Measurements from ENCODE around the gene CREB3. TPM values are rescaled to one million over a fixed set of nuclear protein-coding genes. Genes with fewer than 3 reads are reported as not detected.
A peak's percentile ranks its signal among the peaks of the same experiment; 100 is the strongest.

CREB3 gene
- total RNA-seq, 3 donors from 2014 or later = 46.4 to 49.9 (median 47.2) TPM

DNA sequence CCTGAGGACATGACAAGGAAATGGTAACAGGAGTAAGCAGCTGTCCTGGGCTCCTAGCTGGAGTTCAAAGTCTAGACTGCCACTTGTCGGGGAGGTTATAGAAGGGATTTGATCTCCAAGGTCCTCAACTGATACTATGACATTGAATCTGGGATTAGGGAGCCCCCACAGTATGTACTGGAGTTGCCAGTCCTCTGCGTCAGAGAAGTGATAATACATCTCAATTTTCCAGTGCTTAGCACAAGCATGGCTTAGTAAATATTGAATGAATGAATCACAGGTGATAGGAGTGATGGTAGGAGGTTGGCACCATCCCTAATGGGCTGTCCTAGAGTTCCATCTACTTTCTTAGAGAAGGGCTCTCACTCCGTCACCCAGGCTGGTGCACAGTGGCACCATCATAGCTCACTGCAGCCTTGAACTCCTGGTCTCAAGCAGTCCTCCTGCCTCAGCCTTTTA lies 36.5 kb upstream of the CREB3 start:
- TF ChIP-seq POLR2A (IDR thresholded peaks at IDR 0.05) = no peak
- TF ChIP-seq, protein P1, sequence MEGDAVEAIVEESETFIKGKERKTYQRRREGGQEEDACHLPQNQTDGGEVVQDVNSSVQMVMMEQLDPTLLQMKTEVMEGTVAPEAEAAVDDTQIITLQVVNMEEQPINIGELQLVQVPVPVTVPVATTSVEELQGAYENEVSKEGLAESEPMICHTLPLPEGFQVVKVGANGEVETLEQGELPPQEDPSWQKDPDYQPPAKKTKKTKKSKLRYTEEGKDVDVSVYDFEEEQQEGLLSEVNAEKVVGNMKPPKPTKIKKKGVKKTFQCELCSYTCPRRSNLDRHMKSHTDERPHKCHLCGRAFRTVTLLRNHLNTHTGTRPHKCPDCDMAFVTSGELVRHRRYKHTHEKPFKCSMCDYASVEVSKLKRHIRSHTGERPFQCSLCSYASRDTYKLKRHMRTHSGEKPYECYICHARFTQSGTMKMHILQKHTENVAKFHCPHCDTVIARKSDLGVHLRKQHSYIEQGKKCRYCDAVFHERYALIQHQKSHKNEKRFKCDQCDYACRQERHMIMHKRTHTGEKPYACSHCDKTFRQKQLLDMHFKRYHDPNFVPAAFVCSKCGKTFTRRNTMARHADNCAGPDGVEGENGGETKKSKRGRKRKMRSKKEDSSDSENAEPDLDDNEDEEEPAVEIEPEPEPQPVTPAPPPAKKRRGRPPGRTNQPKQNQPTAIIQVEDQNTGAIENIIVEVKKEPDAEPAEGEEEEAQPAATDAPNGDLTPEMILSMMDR (IDR thresholded peaks at IDR 0.05) = no peak
- no peak for TF ChIP-seq POLR2AphosphoS5 (IDR thresholded peaks at IDR 0.05)
- Histone ChIP-seq H3K4me3 (no peak overlapping the region), H3K36me3 (peaks cover 17% of the 10 kb centered on the region), H3K9me3 (no peaks in the 10 kb centered on the region), H3K27ac (peak overlapping the region; percentile 36 to 66), H3K4me1 (no peaks in the 10 kb centered on the region), H3K27me3 (no peaks in the 10 kb centered on the region)
- intact Hi-C loops (cut with DNase I; ENCODE audit: low total_unique reads) = loop anchor here (1.0 kb wide), 1 partner anchor 33 kb away; no protein-coding TSS in a partner anchor
- DNase-seq (ENCODE audit: low spot score in 2 of 2) = no peak

DNA sequence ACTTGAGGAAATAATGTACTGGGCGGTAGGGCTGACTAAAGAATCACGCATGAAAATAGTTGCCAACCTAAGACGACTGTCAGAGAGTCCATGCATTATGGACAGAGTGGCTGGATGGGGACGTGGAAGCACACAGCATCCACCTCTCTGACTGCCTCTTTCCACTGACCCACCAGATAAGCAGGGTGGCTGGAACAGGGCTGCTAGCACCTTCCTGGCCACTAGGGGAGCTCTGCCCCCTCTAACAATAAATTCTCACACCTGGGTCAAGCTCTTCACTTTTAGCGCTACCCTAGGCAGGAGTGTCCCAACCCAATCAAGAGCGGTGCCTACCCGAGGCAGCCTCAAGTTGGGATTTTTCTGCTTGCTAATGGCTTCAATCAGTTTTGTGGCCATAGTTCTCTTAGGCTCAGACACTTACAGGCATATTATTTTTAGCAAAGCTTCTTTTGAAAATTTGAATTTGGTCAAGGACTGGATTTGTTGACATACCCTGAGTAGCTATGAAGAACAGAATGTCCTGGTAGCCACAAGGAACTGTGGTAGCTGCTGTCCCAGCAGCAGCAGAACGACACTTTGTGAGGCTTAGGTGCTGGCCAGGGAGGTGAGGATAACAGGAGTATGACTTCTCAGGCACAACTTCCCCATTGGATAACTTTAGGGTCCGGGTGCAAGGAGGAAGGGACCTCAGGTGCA lies 35.8 kb upstream of the CREB3 start:
- TF ChIP-seq POLR2AphosphoS5 (IDR thresholded peaks at IDR 0.05) (peak in 1 of 3 donors; percentile 24), POLR2A (IDR thresholded peaks at IDR 0.05) (no peak)
- TF ChIP-seq, protein P1 (IDR thresholded peaks at IDR 0.05) = peak; percentile 51 to 74 (median 71)
- Histone ChIP-seq H3K27ac (peak overlapping the region; percentile 36 to 66), H3K4me3 (no peak overlapping the region), H3K36me3 (peaks cover 17% of the 10 kb centered on the region), H3K4me1 (no peaks in the 10 kb centered on the region), H3K9me3 (no peaks in the 10 kb centered on the region), H3K27me3 (no peaks in the 10 kb centered on the region)
- intact Hi-C loops (cut with DNase I; ENCODE audit: low total_unique reads) = loop anchor here (1.0 kb wide), 1 partner anchor 33 kb away; no protein-coding TSS in a partner anchor
- peak in 1 of 2 donors; percentile 54 for DNase-seq (ENCODE audit: low spot score in 2 of 2)

DNA sequence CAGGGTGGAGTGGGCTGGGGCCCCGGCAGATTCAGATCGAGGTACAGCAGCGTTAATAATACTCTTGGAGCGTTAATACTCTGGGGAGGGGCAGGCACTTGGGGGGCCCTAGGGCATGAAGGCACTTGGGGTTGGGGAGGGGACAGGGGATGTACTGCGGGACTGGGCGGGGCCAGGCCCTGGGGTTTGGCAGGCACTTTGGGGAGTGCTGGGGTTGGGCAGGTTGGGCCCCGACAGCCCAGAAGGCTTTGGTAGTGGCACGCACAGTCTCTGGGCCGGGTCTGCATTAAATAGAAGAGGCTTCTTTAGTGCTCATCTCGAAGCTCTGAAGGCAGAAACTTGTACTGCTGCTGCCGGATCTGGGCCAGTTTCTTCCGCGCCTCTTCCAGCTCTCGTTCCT lies 35.0 kb upstream of the CREB3 start:
- intact Hi-C loops (cut with DNase I; ENCODE audit: low total_unique reads) = no loop called here
- H3K9me3 ChIP-seq = no peaks in the 10 kb centered on the region
- no peaks in the 10 kb centered on the region for H3K27me3 ChIP-seq
- DNase-seq (ENCODE audit: low spot score in 2 of 2) = no peak
- TF ChIP-seq, protein P1 (IDR thresholded peaks at IDR 0.05) = no peak
- TF ChIP-seq POLR2AphosphoS5 (IDR thresholded peaks at IDR 0.05) (no peak), POLR2A (IDR thresholded peaks at IDR 0.05) (no peak)
- no peaks in the 10 kb centered on the region for H3K4me1 ChIP-seq
- peak overlapping the region; percentile 20 to 66 for H3K27ac ChIP-seq
- H3K4me3 ChIP-seq = no peak overlapping the region
- peaks cover 17% of the 10 kb centered on the region for H3K36me3 ChIP-seq

DNA sequence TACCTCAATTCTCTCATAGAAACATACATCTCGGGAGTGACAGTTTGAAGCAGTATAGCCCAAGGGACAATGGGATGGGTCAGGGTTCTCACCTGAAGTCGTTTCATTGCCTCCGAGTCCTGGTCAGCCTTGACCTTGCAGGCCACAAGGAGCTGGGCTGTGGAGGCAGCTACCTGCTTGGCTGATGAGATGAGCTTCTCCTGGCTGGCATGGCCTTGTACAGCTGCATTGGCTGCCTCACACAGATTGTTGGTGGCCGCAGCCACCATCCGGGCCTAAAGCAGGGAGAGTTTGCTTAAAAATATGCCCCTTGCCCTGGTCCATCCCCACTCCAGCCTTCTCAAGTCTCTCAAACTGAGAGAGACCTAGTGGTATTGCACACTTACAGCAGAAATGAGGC lies 34.2 kb upstream of the CREB3 start:
- peak overlapping the region; percentile 8 to 66 for H3K27ac ChIP-seq
- H3K9me3 ChIP-seq = no peaks in the 10 kb centered on the region
- TF ChIP-seq, protein P1 (IDR thresholded peaks at IDR 0.05) = no peak
- TF ChIP-seq POLR2A (IDR thresholded peaks at IDR 0.05) (no peak), POLR2AphosphoS5 (IDR thresholded peaks at IDR 0.05) (no peak)
- H3K4me3 ChIP-seq = no peak overlapping the region
- peaks cover 17% of the 10 kb centered on the region for H3K36me3 ChIP-seq
- intact Hi-C loops (cut with DNase I; ENCODE audit: low total_unique reads) = no loop called here
- no peaks in the 10 kb centered on the region for H3K4me1 ChIP-seq
- no peak for DNase-seq (ENCODE audit: low spot score in 2 of 2)
- no peaks in the 10 kb centered on the region for H3K27me3 ChIP-seq

DNA sequence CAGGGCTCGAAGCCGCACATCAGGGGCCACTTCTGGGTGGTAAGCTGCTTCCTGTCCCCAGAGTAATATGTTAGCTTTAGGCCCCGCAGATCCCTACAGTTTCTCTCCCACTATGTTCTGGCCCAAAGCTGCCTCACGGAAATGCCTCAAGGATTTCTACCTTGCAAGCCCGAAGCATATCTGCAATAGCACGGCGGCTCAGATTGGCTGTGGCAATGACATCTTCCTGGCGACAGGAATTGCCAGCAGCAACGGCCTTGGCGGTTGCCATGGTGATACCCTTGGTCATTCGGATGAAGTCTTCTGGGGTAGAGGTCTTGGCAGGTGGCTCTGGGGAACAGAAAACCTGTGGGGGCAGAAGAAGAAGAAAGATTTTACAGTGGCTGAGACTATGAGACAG lies 32.4 kb upstream of the CREB3 start:
- H3K27me3 ChIP-seq = no peaks in the 10 kb centered on the region
- peaks cover 27% of the 10 kb centered on the region for H3K36me3 ChIP-seq
- no peak overlapping the region for H3K27ac ChIP-seq
- DNase-seq (ENCODE audit: low spot score in 2 of 2) = no peak
- TF ChIP-seq POLR2AphosphoS5 (IDR thresholded peaks at IDR 0.05) (no peak), POLR2A (IDR thresholded peaks at IDR 0.05) (no peak)
- TF ChIP-seq, protein P1 (IDR thresholded peaks at IDR 0.05) = no peak
- intact Hi-C loops (cut with DNase I; ENCODE audit: low total_unique reads) = no loop called here
- no peaks in the 10 kb centered on the region for H3K4me1 ChIP-seq
- H3K9me3 ChIP-seq = no peaks in the 10 kb centered on the region
- H3K4me3 ChIP-seq = no peak overlapping the region

Measured in breast epithelium (tissue), 4 donors.